GM18873 (cell line): ENCODE data around the gene ZNF532.
"Not testable (repeated sequence)": the region's sequence is repeated elsewhere in the genome, so short reads cannot be mapped to it uniquely, and the experiment has no call there.

Experiments used
- ATAC-seq: cut with Tn5 transposase; IDR thresholded peaks from one replicate; pipeline ENCODE4 v1.9.1; 2021; ENCODE audit warnings: mild to moderate bottlenecking, moderate library complexity, moderate number of reproducible peaks; ENCODE audit not compliant: unreplicated experiment, low FRiP score

The ZNF532 gene

DNA sequence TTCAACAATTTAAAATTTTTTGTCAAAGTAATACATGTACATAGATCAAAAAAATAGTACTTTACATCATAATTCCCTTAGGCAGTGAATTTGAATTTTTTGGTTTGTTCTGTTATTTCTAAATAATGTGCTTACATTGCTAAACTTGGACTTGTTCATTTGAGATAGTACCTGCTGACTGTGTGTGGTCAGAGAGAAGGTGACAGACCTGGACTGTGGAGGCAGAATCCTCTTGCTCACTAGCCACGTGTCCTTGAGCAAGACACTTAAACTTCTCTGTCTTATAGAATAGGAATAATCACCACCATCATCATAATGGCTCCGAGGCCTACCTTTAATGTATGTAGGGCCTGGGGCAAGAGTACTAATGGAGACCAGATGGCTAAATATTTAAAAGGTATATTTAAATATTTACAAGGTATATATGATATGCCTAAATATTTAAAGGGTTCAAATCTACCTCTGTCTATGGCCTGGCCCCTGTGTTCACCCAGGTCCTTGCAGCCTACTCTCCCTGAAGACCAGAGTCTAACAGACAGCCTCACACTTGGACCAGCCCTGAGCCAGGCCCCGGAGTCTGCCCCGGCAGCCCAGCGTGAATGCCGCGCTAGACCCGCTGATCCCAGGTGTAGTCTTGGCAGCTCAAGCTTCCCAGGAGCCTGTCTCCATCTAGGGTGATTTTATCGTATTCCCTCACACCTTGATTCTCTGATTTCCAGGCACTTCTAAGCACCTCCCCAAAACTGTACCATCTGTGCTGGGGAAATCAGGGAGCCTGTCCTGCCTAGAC, 33.5 kb downstream of the ZNF532 start:
- no peak for ATAC-seq

DNA sequence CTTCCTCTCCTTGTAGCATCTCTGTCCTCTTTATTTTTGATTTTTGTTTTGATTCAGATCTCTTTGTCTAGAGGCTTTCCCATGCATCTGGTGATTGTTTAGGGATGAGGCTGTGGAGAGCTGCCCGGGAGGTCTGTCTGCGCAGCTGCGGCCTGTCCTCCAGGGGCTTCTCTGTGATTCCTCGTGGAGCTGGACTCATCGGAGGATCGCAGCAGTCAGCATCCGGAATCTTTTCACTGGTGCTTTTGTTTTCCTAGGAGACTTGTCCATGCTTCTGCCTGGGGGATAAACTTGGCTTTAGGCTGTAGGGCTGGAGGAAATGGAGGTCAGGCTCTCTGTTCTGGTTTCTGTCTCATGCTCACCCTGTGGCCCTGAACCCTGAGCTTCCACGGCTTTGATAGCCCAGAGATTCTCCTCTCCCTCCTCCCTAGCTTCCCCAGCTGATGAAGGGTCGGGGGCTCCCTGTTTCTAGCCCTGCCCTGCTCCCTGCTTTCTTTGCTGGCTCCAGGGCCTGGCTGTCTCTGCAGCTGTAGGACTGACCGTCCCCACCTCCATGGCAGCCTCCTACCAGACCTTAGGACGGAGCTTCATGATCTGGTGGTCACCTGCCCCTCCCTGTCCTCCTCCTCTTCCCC, 35.5 kb downstream of the ZNF532 start:
- no peak for ATAC-seq

- ATAC-seq: no peak
Observed at GRCh38 chr18:58901143-58901542, 36.5 kb downstream of the ZNF532 start.

DNA sequence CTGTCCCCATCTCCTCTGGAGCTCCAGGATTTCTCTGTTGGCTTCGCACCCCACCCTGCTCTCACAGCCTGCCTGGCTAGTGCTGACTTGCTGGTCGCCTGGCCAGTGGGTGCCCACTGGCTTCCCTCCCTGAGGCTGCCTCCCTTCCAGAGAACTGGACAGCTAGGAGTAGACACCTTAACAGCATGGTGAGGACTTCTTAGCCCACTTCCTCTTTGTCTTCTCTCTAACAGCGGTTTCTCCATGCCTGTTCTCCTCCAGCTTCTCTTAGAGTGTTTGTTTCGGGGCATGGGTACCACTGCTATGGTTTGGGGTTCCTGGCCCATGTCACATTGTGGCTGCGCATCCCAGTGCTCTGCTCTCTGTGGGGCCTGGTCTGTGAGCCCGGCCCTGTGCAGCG, 37.1 kb downstream of the ZNF532 start:
- ATAC-seq: no peak

- ATAC-seq: no peak
Observed at GRCh38 chr18:58902961-58903360, 38.3 kb downstream of the ZNF532 start.

- no peak for ATAC-seq
Observed at GRCh38 chr18:58903533-58903932, 38.9 kb downstream of the ZNF532 start.

DNA sequence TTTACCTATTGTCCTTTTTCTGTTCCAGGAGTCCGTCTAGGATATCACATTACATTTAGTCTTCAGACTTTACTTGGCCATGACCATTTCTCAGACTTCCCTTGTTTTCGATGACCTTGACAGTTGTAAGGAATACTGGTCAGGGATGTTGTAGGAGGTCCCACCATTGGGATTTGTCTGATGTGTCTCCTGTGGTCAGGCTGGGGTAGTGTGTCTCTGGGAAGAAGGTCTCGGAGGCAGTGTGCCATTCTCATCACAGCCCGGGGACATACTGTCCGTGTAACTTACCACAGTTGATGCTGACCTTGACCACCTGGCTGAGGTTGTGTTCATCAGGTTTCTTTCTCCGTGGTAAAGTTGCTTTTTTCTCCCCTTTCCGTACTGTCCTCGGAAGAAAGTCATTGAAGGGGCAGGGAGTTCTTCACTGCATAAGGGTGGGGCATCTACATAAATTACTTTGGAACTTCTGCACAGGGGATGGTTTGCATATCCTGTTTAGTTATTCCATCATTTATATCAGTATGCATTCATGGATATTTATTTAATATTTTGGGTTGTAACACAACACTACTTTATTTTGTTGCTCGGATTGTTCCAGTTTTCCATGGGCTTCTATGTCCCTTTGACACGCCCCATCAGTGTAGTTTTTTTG, 41.2 kb downstream of the ZNF532 start:
- no peak for ATAC-seq

DNA sequence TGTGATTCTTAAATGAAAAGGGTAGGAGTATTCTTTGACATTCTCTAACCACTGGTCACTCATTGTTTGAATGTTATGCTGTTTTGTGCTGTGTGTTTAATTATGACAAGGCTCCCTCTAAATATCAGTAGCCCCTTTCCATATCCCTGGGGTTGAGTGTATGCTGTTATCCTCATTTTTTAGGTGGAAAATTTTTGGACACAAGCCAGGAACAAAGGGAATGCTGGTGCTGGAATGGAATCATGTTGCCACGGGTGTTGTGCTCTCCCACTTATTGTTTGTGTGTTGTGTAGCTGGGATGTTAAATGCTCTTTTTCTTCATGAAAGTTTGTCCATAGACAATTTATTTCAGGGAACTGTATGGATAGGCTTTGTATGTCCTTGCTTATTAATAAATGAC, 43.3 kb downstream of the ZNF532 start:
- no peak for ATAC-seq

DNA sequence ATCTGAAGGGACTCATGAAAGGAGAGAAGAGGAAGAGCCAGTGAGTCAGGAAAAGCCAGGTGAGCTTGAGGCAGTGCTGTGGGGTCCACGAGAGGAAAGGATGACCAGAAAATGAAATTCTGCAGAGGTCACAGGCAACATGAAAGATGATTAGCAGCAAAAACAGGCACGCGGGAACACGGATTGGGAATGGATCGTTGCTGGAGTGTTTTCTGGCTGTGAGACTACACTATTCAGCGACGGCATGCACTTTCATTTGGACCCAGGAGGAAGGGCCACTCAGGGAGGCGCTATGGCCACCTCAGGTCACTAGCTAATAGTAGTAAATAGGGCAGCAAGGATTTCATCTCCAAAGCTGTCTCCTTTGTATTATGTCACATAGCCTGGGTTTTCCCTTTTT, 44.8 kb downstream of the ZNF532 start:
- ATAC-seq: no peak

- ATAC-seq: no peak
Observed at GRCh38 chr18:58911241-58911640, 46.6 kb downstream of the ZNF532 start.

DNA sequence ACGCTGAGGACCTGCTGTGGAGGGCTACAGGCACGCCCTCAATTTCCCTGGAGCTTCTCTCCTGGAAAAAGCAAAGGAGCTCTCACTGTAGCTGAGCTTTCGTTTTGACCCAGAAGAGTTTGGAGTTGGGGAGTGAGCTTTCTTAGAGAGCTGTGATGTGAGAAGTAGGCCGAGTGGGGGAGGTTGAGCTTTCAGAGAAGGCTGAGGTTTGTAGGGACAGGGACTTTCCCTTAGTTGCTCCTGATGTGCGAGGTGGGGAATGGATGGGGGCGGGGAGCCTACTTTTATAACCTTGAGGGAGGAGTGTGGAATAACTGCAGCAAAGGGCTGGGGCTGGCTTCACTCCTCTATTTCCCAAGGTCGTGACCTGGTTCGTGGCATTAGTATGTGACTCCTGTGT, 47.1 kb downstream of the ZNF532 start:
- no peak for ATAC-seq

DNA sequence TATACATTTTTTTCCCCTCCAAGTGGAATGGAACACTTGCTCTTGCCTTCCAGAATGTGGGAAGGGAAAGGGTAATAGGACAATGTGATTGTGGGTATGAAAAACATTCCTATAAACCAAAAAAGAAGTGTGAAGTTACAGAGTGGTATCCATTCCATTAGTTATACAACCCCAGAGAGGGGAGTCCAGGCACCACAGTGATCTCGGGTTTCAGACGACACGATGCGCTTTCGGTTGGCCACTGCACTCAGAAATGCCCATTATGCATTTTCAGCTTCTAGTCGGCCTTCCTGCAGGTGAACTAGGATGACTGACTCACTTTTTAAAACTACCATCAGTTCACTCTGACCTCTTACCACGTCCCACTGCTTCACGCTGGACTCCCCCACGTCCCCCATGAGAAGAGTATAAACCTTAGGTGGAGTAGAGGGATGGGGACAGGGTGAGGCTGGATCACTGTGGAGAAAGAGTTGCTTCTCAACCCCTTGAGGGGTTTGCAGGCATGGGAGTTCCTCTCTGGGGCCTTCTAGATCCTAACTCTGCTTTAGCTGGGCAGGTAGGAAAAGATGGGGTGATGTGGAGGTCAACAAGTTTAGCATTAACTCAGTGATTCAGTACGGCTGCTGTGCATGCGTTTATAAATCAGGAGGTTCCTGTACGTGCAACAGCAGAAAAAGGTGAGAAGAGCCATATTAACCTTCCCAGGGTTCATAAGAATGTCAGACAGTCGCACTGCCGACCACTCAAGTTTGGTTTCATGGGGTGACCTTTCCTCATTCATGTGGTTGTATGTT, 50.5 kb downstream of the ZNF532 start:
- ATAC-seq: no peak

GRCh38 chr18:58915995-58916394, 51.3 kb downstream of the ZNF532 start:
- ATAC-seq: no peak

GRCh38 chr18:58919934-58920333, 55.3 kb downstream of the ZNF532 start:
- ATAC-seq: not testable (repeated sequence)

- no peak for ATAC-seq
Observed at GRCh38 chr18:58922995-58923394, 58.3 kb downstream of the ZNF532 start.

DNA sequence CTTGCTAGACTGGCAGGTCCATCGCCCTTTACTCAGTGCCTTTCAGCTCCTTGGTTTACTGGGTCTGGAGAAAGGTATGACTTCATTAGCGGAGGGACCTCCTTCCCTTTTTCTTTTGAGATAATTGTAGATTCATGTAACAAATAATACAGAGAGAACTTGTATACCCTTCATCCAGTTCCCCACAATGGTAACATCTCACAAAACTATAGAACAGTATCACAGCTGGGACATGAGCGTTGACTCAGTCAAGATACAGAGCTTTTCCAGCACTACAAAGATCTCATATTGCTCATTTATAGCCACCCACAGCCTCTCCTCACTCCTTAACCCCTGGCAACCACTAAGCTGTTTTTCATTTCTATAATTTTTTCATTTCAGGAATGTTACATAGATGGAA, 59.8 kb downstream of the ZNF532 start:
- ATAC-seq: no peak

DNA sequence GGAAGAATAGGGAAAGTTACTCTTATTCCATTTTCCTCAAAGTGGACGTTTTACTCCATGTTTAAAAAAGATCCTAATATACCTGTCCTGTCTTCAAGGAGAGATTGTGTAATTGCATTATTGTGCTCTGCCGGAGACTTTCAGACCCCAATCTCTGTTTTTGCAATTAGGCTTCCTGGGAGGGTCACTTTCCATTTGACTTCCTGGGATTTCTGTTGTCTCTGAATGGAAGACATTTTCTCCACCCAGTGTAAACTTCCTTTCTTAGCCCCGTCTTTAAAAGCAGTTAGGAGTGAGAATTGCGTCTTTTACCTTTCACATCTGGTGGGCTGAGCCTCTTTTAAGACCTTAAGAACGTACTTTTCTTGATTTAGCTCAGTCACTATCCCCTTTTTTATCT, 63.0 kb downstream of the ZNF532 start:
- no peak for ATAC-seq

GRCh38 chr18:58928386-58928785, 63.7 kb downstream of the ZNF532 start:
- no peak for ATAC-seq

GRCh38 chr18:58929206-58929605, 64.5 kb downstream of the ZNF532 start:
- no peak for ATAC-seq

GRCh38 chr18:58934356-58934755, 69.7 kb downstream of the ZNF532 start:
- ATAC-seq: no peak
